Fibroblast of the conjunctiva (primary cell): ENCODE results near the gene MATR3.

Experiments used
- DNase-seq: peaks from one replicate; pipeline ENCODE4 v3.0.0-alpha.2; 2010; ENCODE audit warnings: low read depth

MATR3 gene

GRCh38 chr5:139272471-139273321, 20.8 kb upstream of the MATR3 start:
- no peak for DNase-seq

GRCh38 chr5:139273322-139273571, 20.3 kb upstream of the MATR3 start:
- DNase-seq, result no peak

- DNase-seq, result peak; percentile 77
Observed at GRCh38 chr5:139273572-139274289, 19.8 kb upstream of the MATR3 start.

DNA sequence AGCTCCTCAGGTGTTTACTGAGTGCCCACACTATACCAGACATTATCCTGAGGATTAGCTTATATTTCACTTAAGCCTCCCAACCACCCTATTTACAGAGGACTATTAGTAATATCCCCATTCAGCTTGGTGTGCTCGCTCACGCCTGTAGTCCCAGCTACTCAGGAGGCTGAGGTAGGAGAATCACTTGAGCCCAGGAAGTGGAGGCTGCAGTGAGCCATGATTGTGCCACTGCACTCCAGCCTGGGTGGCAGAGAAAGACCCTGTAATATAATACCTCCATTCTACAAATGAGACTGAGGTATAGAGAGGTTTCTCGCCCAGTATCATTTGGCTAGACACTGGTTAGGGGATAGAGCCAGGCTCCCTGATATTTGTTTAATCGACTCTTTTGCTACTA, 18.0 kb upstream of the MATR3 start:
- DNase-seq, result no peak

- DNase-seq, result no peak
Observed at GRCh38 chr5:139275956-139276355, 17.6 kb upstream of the MATR3 start.

DNA sequence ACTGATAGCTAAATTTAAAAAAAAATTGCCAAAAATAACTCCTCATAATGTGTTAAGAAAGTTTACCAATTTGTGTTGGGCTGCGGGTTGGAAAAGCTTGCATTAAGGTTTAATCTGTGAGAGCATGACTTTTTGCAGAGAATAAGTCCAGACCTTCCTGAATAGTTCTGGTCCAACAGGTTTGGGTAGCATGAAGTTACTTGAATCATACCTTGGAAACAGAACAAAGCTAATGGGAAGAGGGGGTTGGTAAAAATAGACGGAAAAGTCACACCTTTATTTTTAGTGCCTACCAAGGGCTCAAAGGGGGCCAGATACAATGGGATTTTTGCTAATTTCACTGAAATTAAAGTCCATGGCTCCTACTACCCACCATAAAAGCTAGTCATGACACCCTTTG, 17.1 kb upstream of the MATR3 start:
- DNase-seq, result no peak

DNA sequence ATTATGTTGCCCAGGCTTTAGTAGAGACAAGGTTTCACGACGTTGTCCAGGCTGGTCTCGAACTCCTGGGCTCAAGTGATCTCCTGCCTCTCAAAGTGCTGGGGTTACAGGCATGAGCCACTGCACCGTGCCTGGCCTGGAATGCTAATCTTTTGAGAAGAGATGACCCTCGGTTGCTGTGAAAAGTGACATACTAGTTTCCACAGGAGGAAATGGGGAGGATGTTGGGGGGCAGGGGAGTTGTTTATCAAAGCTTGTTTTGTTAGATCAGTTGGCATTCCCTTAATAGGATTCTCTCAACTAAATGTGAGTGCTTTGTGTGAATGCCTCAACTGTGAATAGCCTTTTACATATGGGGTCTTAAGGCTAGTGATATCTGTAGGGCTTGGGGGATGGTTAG, 16.4 kb upstream of the MATR3 start:
- no peak for DNase-seq

DNA sequence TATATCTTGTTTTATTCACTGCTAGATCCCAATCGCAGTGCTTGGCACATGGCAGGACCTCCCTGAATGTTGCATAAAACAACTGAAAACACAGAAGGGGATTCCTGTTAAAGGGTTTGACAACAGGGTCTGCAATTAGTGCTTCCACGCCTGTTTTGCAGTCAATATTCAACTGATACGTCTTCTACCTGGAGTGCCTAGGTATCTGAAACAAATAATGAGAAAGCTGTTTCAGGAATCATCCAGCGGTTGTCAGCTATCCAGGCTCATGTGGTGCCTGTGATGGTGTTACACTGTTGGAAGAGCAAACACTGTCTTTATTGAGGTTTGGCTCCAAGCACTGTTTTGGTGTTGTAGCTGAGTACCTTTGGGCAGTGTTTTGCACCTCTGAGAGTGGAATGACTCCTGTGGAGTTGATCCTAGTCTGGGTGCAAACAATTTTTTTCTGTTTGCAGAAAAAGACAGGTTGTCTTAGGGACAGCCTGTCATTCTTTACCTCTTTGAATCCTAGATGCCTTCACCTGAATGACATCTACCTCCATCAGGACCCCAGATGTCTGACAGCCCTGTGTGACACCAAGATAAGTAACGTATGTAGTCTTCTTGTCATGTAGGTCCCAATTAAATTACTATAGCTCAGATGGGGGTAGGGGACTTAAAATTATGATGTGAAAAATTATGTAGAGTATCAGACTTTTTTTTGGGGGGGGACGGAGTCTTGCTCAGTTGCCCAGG, 14.8 kb upstream of the MATR3 start:
- DNase-seq, result no peak

DNA sequence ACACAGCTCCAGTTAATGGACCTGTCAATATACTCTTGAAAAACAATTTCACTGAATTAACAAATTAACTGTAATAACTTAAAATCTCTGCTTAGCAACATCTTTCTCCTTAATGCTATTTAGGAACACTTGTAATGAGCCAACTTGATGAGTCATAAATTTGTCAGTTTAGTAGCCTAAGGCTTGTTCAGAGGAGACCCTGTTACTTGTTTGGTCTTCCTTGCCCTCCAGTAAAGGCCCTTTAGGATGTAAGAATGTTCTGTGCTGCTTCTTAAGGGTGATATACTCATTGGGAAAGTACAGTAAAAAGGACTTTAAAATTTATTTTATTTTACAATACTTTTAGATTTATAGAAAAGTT, 11.4 kb upstream of the MATR3 start:
- peak; percentile 53 for DNase-seq

- DNase-seq, result no peak
Observed at GRCh38 chr5:139283252-139284166, 10.0 kb upstream of the MATR3 start.

DNA sequence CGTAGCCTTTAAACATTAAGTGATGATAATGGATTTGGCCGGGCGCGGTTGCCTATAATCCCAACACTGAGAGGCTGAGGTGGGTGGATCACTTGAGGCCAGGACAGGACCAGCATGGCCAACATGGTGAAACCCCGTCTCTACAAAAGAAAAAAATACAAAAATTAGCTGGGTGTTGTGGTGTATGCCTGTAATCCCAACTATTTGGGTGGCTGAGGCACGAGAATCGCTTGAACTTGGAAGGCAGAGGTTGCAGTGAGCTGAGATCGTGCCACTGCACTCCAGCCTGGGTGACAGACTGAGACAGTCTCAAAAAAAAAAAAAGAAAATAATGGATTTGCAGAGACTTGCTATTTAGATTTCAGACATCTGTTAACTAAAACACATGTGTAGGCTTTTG, 9.2 kb upstream of the MATR3 start:
- DNase-seq, result no peak

GRCh38 chr5:139285651-139286392, 7.7 kb upstream of the MATR3 start:
- DNase-seq, result no peak

GRCh38 chr5:139287890-139288635, 5.5 kb upstream of the MATR3 start:
- no peak for DNase-seq

DNA sequence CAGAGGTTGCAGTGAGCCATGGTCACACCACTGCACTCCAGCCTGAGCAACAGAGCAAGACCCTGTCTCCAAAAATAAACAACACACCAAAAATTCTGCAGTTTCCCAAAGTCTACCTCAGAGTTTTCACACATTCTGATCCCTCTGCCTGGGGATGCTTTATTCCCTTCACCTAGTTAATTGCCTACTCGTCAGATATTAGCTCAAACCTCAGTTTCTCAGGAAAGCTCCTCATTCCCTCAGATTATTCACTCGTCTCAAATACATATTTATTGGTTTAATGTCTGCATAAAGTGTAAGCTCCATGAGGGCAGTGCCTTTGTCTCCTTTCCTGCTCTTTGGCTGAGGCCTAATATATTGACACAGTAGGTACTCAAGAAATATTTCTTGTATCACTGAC, 2.5 kb upstream of the MATR3 start:
- DNase-seq, result no peak

GRCh38 chr5:139293202-139293506, 386 bp upstream of the MATR3 start:
- DNase-seq, result no peak

GRCh38 chr5:139294374-139295165, 1.0 kb downstream of the MATR3 start:
- DNase-seq, result peak; percentile 51

DNA sequence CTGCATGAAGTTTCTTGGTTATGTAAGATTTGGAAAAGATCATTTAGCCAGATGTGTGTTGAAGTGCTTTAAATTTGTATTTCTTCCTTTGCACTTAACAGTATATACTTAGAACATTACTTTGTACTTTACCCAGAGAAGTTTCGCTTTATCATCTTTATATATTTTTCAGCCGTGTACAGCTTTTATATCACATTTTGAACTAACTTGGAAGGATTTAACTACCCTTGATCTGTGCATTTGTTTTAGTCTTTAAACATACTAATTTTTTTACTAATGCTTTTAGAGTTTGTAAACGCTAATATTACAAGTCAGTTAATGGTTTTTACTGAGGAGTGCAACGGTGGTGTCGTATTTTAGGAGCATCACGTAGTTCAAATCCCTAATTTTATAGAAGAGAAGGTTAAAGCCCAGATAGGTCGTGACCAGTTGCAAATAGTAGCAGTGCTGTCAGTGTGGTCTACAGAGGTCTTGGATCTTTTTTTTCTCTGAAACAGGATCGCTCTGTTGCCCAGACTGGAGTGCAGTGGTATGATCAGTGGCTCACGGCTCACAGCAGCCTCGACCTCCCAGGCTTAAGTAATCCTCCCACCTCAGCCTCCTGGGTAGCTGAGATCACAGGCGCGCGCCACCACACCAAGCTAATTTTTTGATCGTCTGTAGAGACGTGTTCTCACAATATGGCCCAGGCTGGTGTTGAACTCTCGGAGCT, 2.0 kb downstream of the MATR3 start:
- DNase-seq, result no peak

DNA sequence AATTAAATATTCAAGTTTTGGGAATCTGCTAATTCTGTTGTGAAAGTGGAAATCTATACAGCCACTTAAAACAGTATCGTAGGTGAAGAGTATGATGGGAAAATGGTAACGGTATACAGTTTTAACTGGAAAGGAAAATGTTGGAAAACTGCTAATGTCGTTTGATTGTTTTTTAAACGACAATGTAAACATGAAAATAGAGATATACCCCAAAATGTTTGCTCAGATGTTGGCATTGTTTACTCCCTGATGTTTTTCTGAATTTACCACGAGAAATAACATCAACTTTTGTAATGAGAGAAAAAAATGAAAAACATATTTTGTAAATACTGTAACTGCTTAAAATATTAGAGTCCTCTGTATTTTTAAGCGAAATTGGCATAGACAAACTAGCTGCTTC, 2.7 kb downstream of the MATR3 start:
- no peak for DNase-seq

DNA sequence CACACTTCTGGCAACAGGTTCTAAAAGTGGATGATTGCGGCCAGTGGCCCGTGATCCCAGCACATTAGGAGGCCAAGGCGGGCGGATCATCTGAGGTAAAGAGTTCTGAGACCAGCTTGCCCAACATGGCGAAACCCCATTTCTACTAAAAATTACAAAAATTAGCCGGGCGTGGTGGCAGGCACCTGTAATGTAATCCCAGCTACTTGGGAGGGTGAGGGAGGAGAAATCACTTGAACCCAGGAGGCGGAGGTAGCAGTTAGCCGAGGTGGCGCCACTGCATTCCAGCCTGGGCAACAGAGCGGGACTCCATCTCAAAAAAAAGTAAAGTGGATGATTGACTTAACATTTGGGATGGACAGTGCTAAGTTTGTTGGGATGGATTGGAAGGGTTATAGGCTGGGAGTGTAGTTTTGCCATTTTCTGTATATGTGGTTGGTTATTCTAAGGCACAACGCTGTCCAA, 3.4 kb downstream of the MATR3 start:
- no peak for DNase-seq
